WTC11 (cell line): ENCODE data around the gene TMEM258. TPM values are rescaled to one million over a fixed set of nuclear protein-coding genes. Genes with fewer than 3 reads are reported as not detected.
A peak's percentile ranks its signal among the peaks of the same experiment; 100 is the strongest.

Source experiments
- ATAC-seq: fragments of 200-7000 bp; cut with Tn5 transposase; 2 replicates; pipeline ENCODE4 v1.10.0; 2021; ENCODE audit warnings: mild to moderate bottlenecking, moderate library complexity
- CTCF ChIA-PET: fragments of 300-600 bp; sonication (Branson Sonifier 250); formaldehyde crosslinking; loops from one replicate; lab custom pipeline; 2021; ENCODE audit warnings: antibody characterized with exemption; lab: Charles Lee
- POLR2A ChIA-PET: fragments of 350-600 bp; sonication (Branson Sonifier 250); formaldehyde crosslinking; loops from one replicate; lab custom pipeline; 2021; ENCODE audit warnings: antibody characterized with exemption; lab: Charles Lee
- DNase-seq: peaks from one replicate; pipeline ENCODE4 v3.0.0; 2021; ENCODE audit warnings: low spot score
- H3K27ac Mint-ChIP-seq: 2 replicates; pipeline ENCODE4 v1.8.0; 2021; ENCODE audit warnings: mixed read lengths
- H3K27me3 Mint-ChIP-seq: 2 replicates; pipeline ENCODE4 v1.8.0; 2021; ENCODE audit warnings: low read depth, mild to moderate bottlenecking, moderate library complexity, mixed read lengths
- H3K36me3 Mint-ChIP-seq: 2 replicates; pipeline ENCODE4 v1.8.0; 2021; ENCODE audit warnings: mixed read lengths
- H3K4me1 Mint-ChIP-seq: 2 replicates; pipeline ENCODE4 v1.8.0; 2022; ENCODE audit warnings: mixed read lengths
- H3K4me3 Mint-ChIP-seq: 2 replicates; pipeline ENCODE4 v1.8.0; 2021; ENCODE audit warnings: mild to moderate bottlenecking, moderate library complexity, mixed read lengths
- H3K9me3 Mint-ChIP-seq: 2 replicates; pipeline ENCODE4 v1.8.0; 2021; ENCODE audit warnings: mixed read lengths
- AFF4 ChIP-seq: sonication (generic); formaldehyde crosslinking; IDR thresholded peaks from 2 replicates; pipeline ENCODE4 v1.8.1; 2023; ENCODE audit warnings: mild to moderate bottlenecking, missing genetic modification reagents, borderline replicate concordance
- ATF2 ChIP-seq: sonication (generic); formaldehyde crosslinking; IDR thresholded peaks from 2 replicates; pipeline ENCODE4 v1.8.1; 2022; ENCODE audit warnings: low read depth, missing genetic modification reagents, borderline replicate concordance
- CREB1 ChIP-seq: sonication (generic); formaldehyde crosslinking; IDR thresholded peaks from 2 replicates; pipeline ENCODE4 v1.8.0; 2023; ENCODE audit warnings: mild to moderate bottlenecking, missing genetic modification reagents
- CREM ChIP-seq: sonication (generic); formaldehyde crosslinking; IDR thresholded peaks from 2 replicates; pipeline ENCODE4 v1.8.1; 2022; ENCODE audit warnings: mild to moderate bottlenecking, missing genetic modification reagents, moderate library complexity
- E2F1 ChIP-seq: sonication (generic); formaldehyde crosslinking; IDR thresholded peaks from 2 replicates; pipeline ENCODE4 v1.8.0; 2022; ENCODE audit warnings: mild to moderate bottlenecking, missing genetic modification reagents
- EMX1 ChIP-seq: fragments of 250-450 bp; sonication (Bioruptor Pico); IDR thresholded peaks from 2 replicates; pipeline ENCODE4 v1.8.0; 2021; ENCODE audit warnings: mild to moderate bottlenecking
- ESRRA ChIP-seq: sonication (generic); formaldehyde crosslinking; IDR thresholded peaks from 2 replicates; pipeline ENCODE4 v1.8.1; 2022; ENCODE audit warnings: mild to moderate bottlenecking, missing genetic modification reagents, borderline replicate concordance
- GRHL2 ChIP-seq: fragments of 250-450 bp; sonication (Bioruptor Pico); IDR thresholded peaks from 2 replicates; pipeline ENCODE4 v1.8.0; 2022; ENCODE audit warnings: mild to moderate bottlenecking, moderate library complexity; ENCODE audit not compliant: insufficient replicate concordance, severe bottlenecking
- GTF2I ChIP-seq: fragments of 250-450 bp; sonication (Bioruptor Pico); conservative IDR thresholded peaks from 2 replicates; pipeline ENCODE4 v1.4.0; 2021; ENCODE audit warnings: mild to moderate bottlenecking
- HMGA2 ChIP-seq: fragments of 250-450 bp; sonication (Bioruptor Pico); IDR thresholded peaks from 2 replicates; pipeline ENCODE4 v1.4.0; 2021; ENCODE audit warnings: mild to moderate bottlenecking, moderate library complexity
- IRF1 ChIP-seq: sonication (generic); formaldehyde crosslinking; IDR thresholded peaks from 2 replicates; pipeline ENCODE4 v1.8.0; 2023; ENCODE audit warnings: missing genetic modification reagents
- JUN ChIP-seq: sonication (generic); formaldehyde crosslinking; IDR thresholded peaks from 2 replicates; pipeline ENCODE4 v1.8.0; 2023; ENCODE audit warnings: mild to moderate bottlenecking, missing genetic modification reagents
- MAX ChIP-seq: sonication (generic); formaldehyde crosslinking; IDR thresholded peaks from 2 replicates; pipeline ENCODE4 v1.8.0; 2022; ENCODE audit warnings: mild to moderate bottlenecking, missing genetic modification reagents
- NFATC4 ChIP-seq: fragments of 250-450 bp; sonication (Bioruptor Pico); IDR thresholded peaks from 2 replicates; pipeline ENCODE4 v1.9.0; 2021; ENCODE audit warnings: mild to moderate bottlenecking
- RELA ChIP-seq: sonication (generic); formaldehyde crosslinking; IDR thresholded peaks from 2 replicates; pipeline ENCODE4 v1.8.1; 2022; ENCODE audit warnings: missing genetic modification reagents, mild to moderate bottlenecking, borderline replicate concordance
- RORB ChIP-seq: fragments of 250-450 bp; sonication (Bioruptor Pico); IDR thresholded peaks from 2 replicates; pipeline ENCODE4 v1.9.0; 2021; ENCODE audit warnings: mild to moderate bottlenecking
- SP1 ChIP-seq: sonication (generic); formaldehyde crosslinking; conservative IDR thresholded peaks from 2 replicates; pipeline ENCODE4 v1.8.1; 2022; ENCODE audit warnings: missing genetic modification reagents
- USF1 ChIP-seq: sonication (generic); formaldehyde crosslinking; IDR thresholded peaks from 2 replicates; pipeline ENCODE4 v1.8.0; 2022; ENCODE audit warnings: mild to moderate bottlenecking, missing genetic modification reagents
- ZNF138 ChIP-seq: sonication (generic); formaldehyde crosslinking; conservative IDR thresholded peaks from 2 replicates; pipeline ENCODE4 v1.8.1; 2022; ENCODE audit warnings: mild to moderate bottlenecking, moderate library complexity, missing genetic modification reagents
- ZNF219 ChIP-seq: sonication (generic); formaldehyde crosslinking; IDR thresholded peaks from 2 replicates; pipeline ENCODE4 v1.8.0; 2023; ENCODE audit warnings: missing genetic modification reagents, mild to moderate bottlenecking, borderline replicate concordance
- ZNF317 ChIP-seq: sonication (generic); formaldehyde crosslinking; IDR thresholded peaks from 2 replicates; pipeline ENCODE4 v1.8.1; 2023; ENCODE audit warnings: low read depth, mild to moderate bottlenecking, moderate library complexity, missing genetic modification reagents, borderline replicate concordance
- ZNF423 ChIP-seq: fragments of 250-450 bp; sonication (Bioruptor Pico); IDR thresholded peaks from 2 replicates; pipeline ENCODE4 v2.1.2; 2022; ENCODE audit warnings: mild to moderate bottlenecking, moderate library complexity
- ZNF671 ChIP-seq: fragments of 250-450 bp; sonication (Bioruptor Pico); IDR thresholded peaks from 2 replicates; pipeline ENCODE4 v1.8.0; 2021; ENCODE audit warnings: mild to moderate bottlenecking
- total RNA-seq: library from RNA; stranded (reverse); gene quantifications from 3 replicates; pipeline ENCODE4 v1.2.3, GENCODE V29; 2021

Gene TMEM258
- total RNA-seq, 1 experiment from 2014 or later: 175 TPM

- POLR2A ChIA-PET: interaction anchor here (1.1 to 6.5 kb wide), 2 partner anchors 11 to 47 kb away, joined by 3 to 66 read pairs; partner anchors contain the start of gene FADS1
- CTCF ChIA-PET: interaction anchor here (1.0 to 3.7 kb wide), 3 partner anchors 12 to 71 kb away, joined by 3 to 40 read pairs (median 14); partner anchors contain the start of gene FADS1
- Mint-ChIP-seq H3K36me3 (peaks cover 10% of the 10 kb centered on the region), H3K4me1 (peaks cover 41% of the 10 kb centered on the region), H3K27me3 (no peaks in the 10 kb centered on the region), H3K4me3 (peak overlapping the region; percentile 85), H3K9me3 (no peaks in the 10 kb centered on the region), H3K27ac (peak overlapping the region; percentile 97)
- DNase-seq (no peak), ATAC-seq (peak; percentile 21)
- peak; percentile 55 for TF ChIP-seq MAX
- peak; percentile 18; the same call in 1 of the 2 replicates for TF ChIP-seq CREB1
- 0 out of 2 replicates have a peak, but pooled peaks have one; percentile 3 for TF ChIP-seq AFF4 (CRISPR knock-in tag)
- TF ChIP-seq GRHL2 (CRISPR knock-in tag): no peak
Measured at GRCh38 chr11:61826930-61827570, 34.7 kb upstream of the TMEM258 start.

GRCh38 chr11:61820174-61820573, 27.8 kb upstream of the TMEM258 start:
- ATAC-seq (no peak), DNase-seq (no peak)
- no peak overlapping the region for H3K4me3 Mint-ChIP-seq
- no peaks in the 10 kb centered on the region for H3K9me3 Mint-ChIP-seq
- H3K27ac Mint-ChIP-seq: no peak overlapping the region
- no peaks in the 10 kb centered on the region; the same call in 1 of the 2 replicates for H3K27me3 Mint-ChIP-seq
- H3K4me1 Mint-ChIP-seq: peaks cover 13% of the 10 kb centered on the region
- no peak for TF ChIP-seq ZNF423 (CRISPR knock-in tag)
- TF ChIP-seq ESRRA (CRISPR knock-in tag): no peak
- TF ChIP-seq ZNF317 (CRISPR knock-in tag): no peak
- no peak for TF ChIP-seq SP1
- TF ChIP-seq ZNF671: no peak
- no peak for TF ChIP-seq CREM (CRISPR knock-in tag)
- TF ChIP-seq NFATC4 (CRISPR knock-in tag): no peak
- no peak for TF ChIP-seq GTF2I (CRISPR knock-in tag)
- no peak for TF ChIP-seq ZNF138 (CRISPR knock-in tag)
- TF ChIP-seq ZNF219 (CRISPR knock-in tag): no peak
- no peak for TF ChIP-seq JUN (CRISPR knock-in tag)
- TF ChIP-seq RELA: no peak
- TF ChIP-seq USF1 (CRISPR knock-in tag): no peak
- no peak for TF ChIP-seq E2F1 (CRISPR knock-in tag)
- TF ChIP-seq EMX1 (CRISPR knock-in tag): no peak
- no peak for TF ChIP-seq IRF1 (CRISPR knock-in tag)
- TF ChIP-seq RORB (CRISPR knock-in tag): no peak
- no peak for TF ChIP-seq HMGA2 (CRISPR knock-in tag)
- no peak for TF ChIP-seq ATF2 (CRISPR knock-in tag)
- peaks cover 10% of the 10 kb centered on the region for H3K36me3 Mint-ChIP-seq
- ChIA-PET CTCF (interaction anchor here (0.7 kb wide), 1 partner anchor 87 kb away, joined by 3 read pairs; no protein-coding TSS in a partner anchor), POLR2A (no interaction called here)
